ENCODE measurements around the gene PNMA6E.

- TF ChIP-seq, protein P1, sequence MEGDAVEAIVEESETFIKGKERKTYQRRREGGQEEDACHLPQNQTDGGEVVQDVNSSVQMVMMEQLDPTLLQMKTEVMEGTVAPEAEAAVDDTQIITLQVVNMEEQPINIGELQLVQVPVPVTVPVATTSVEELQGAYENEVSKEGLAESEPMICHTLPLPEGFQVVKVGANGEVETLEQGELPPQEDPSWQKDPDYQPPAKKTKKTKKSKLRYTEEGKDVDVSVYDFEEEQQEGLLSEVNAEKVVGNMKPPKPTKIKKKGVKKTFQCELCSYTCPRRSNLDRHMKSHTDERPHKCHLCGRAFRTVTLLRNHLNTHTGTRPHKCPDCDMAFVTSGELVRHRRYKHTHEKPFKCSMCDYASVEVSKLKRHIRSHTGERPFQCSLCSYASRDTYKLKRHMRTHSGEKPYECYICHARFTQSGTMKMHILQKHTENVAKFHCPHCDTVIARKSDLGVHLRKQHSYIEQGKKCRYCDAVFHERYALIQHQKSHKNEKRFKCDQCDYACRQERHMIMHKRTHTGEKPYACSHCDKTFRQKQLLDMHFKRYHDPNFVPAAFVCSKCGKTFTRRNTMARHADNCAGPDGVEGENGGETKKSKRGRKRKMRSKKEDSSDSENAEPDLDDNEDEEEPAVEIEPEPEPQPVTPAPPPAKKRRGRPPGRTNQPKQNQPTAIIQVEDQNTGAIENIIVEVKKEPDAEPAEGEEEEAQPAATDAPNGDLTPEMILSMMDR (IDR thresholded peaks at IDR 0.05) = no peak
- TF ChIP-seq POLR2A (IDR thresholded peaks at IDR 0.05) (no peak), POLR2AphosphoS5 (IDR thresholded peaks at IDR 0.05) (no peak), EP300 (IDR thresholded peaks at IDR 0.05) (no peak)
Observed at GRCh38 chrX:153392642-153393321, 8.4 kb downstream of the PNMA6E start.

Data from upper lobe of left lung (tissue), 4 donors.